Esophagus muscularis mucosa (tissue), 3 donors: Measurements from ENCODE around the gene NUP210.
"Not testable (repeated sequence)": the region's sequence is repeated elsewhere in the genome, so short reads cannot be mapped to it uniquely, and the experiment has no call there.

Experiments used
- CTCF ChIP-seq, 3 experiments: fragments of 200-600 bp in 2 of 3; fragments of 450-650 bp in 1 of 3; sonication (generic) in 2 of 3; IDR thresholded peaks; one replicate each; pipeline ENCODE4 v1.5.1; 2017 to 2019; ENCODE audit warnings: antibody characterized with exemption in 3 of 3, mild to moderate bottlenecking in 2 of 3, moderate library complexity in 1 of 3
- EP300 ChIP-seq: sonication (generic); formaldehyde crosslinking; IDR thresholded peaks from one replicate; pipeline ENCODE4 v1.6.1; 2017; ENCODE audit warnings: antibody characterized with exemption

- not testable (repeated sequence) for TF ChIP-seq EP300; CTCF (IDR thresholded peaks at IDR 0.05)
Observed at GRCh38 chr3:13377741-13378140, 42.4 kb downstream of the NUP210 start.
